GM12892 (cell line): ENCODE results near the gene HOXB9.

Experiments used
- DNase-seq: peaks from one replicate; pipeline ENCODE4 v3.0.0; 2011; ENCODE audit not compliant: insufficient read length
- FAIRE-seq: peaks from 2 replicates; lab custom pipeline; 2011; peaks lifted over from hg19 to GRCh38; lab: Jason Lieb, UNC
- POLR2A ChIP-seq: IDR thresholded peaks from 2 replicates; pipeline ENCODE4 v1.6.1; 2011; ENCODE audit warnings: low read depth, low read length, control low read depth
- POLR2AphosphoS5 ChIP-seq: IDR thresholded peaks from 2 replicates; pipeline ENCODE4 v1.6.1; 2011; ENCODE audit warnings: low read depth, low read length, control low read depth
- TAF1 ChIP-seq: IDR thresholded peaks from 2 replicates; pipeline ENCODE4 v1.6.1; 2011; ENCODE audit warnings: low read depth, mild to moderate bottlenecking, control low read depth, low read length, borderline replicate concordance

HOXB9 gene

DNA sequence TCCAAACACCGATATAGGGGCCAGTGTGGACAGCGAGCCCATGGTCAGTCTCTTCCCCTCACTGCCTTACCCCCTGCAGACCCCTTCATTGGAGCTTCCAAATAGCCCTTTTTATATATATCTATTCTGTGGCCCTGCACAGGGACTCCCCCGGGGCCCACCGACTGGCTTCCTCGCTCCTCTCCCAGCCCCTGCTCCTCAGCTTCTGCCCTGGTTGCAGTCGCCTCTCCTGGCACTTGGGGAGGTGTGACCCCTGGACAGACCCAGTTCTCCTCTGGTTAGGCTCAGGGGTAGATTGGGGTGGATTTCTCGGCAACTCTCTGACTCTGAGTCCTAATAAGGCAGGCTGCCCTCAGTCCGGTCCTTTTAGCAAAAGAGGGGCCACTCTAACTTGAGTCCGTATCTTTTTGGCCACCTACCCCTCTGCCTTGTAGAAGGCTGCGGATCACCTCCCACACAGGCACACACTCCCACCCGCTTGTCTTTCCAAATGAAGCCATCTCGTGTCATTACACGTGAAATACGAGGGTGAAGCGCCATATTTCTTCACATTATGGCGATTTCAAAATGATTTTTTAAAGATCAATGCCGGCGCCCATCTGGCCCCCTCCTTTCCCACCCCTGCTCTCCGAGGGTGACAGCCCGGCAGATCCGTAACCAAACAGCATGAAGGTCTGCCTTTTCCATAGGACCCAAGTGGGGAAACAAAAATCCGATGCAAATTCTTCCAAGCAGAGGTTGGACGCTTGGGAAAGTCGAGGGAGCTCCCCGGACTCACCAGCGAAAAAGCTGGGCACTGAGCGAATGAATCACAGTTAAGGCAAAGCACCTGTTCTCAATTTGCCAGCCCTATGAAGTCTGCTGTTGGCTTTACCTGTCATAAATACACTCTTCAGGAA lies 1.7 kb upstream of the HOXB9 start:
- TF ChIP-seq POLR2A (no peak), TAF1 (no peak), POLR2AphosphoS5 (no peak)
- FAIRE-seq (no peak), DNase-seq (no peak)

DNA sequence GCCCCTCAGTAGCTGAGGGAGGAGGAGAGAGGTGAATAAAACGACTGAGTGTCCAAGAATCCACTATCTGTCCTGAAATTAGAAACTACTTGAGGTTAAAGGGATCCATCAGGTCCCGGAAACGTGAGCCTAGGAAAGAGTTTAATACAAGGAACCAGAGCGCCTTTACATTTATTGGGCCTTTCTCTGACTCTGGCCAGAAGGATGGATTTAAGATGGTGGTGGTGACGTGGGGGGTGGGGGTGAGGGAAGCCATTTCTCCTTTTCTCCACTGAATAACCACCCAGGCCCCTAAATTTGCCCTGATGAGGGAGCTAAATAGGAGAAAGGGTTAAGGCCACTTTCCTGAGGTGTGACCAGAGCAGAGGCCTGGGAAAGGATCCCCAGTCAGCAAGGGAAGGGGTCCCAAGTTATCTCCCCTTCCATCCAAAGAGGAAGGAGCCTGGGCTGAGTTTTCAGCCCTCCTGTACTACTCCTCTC lies 1.0 kb upstream of the HOXB9 start:
- TF ChIP-seq TAF1 (no peak), POLR2AphosphoS5 (no peak), POLR2A (no peak)
- no peak for DNase-seq
- FAIRE-seq, result no peak

DNA sequence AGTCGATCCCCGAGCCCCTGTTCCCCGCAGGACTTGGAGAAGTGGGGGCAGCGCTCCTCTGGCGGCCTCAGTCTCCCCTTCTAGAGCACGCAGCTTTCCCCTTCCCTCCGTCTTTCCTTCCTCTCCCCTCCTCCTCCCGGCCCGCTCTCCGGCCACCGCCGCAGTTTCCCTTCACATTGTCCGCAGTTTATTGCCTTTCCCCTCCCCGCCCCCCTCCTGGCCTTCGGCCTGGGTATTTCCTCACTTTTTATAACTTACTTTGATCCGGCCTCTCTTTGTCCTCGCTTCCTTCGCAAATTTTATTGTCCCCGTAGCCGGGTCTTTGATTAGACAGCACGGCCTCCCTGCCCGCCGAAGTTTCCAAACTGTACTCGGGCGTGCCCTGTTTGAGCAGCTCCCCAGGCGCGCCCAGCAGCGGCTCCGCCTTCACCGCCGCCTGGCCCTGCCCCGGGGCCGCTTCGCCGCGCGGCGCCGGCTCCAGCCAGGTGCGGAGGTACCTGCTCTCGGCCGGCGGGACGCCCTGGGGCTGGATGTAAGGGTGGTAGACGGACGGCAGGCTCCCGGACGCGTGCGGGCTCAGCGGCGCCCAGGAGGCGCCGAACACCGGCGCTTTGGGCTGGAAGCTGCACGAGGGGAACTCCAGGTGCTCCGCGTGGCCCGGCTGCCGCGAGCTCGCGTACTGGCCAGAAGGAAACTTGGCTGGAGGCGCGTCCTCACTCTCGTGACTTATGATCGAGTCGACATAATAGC lies 488 bp downstream of the HOXB9 start:
- DNase-seq (peak; percentile 67), FAIRE-seq (peak; percentile 78)
- no peak for TF ChIP-seq POLR2AphosphoS5
- TF ChIP-seq TAF1, result no peak

DNA sequence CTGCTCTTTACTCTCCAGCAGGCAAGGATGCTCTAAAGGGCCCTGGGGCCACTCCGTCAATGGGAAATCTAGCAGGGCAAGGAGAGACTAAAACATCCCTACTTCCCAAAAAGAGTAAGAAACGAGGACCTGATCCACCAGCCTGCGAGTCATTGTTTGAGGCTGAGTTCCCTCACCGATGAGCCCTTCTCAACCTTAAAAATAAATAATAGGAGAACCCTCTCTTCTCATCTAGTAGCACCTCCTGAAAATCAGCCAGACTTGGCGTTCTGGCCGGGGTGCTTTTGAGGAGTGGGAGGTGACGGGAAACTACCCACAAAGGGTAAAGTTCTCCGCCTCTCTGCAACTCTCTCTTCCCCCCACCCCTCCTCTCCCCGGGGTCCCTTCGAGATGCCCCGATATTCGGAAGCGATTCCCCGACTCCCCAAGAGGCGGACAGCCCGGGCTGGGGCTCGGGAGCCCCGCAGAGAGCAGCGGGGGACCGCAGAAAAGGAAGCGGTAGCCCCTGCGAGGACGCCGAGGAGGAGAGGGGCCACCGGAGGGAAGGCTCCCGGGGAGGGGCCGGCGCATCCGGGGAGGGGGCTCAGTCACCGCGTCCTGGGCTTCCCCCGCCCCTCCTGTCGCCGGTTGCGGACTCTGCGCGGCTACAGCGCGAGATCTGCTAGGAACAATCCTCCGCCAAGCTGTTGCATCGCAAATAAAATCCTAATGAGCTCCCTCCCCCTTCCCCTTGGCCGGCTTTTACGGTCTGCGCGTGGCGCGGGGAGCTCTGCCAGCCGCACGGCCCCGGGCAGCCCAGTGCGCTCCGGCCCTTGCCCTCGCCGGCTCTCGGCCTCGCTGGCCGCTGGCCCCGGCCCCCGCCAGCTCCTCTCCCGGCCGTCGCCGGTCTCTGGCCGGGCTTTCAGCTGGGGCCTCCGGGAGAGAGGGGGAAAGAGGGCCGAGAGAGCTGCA lies 1.3 kb downstream of the HOXB9 start:
- no peak for DNase-seq
- FAIRE-seq, result peak; percentile 54
- TF ChIP-seq TAF1 (no peak), POLR2A (no peak), POLR2AphosphoS5 (no peak)

DNA sequence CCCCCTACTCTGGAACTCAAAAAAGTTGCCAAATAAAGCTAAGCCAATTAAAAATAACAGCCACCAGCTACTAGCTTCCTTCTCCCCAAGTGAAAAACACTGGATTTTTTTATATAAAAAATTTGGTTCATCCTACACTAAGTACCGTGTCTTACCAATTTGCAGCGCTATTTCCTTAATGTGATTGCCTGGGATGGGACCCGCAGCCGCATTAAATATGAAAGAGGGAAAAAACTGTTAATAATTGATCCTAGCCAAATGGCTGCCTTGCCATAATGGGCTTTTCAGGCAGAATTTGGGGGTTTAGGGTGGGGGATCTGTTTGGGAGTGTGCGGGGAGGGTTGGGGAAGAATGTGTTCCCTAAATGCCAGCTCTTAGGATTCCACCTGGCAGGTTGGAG lies 2.0 kb downstream of the HOXB9 start:
- no peak for DNase-seq
- FAIRE-seq, result no peak
- no peak for TF ChIP-seq POLR2A
- TF ChIP-seq POLR2AphosphoS5, result no peak
- TF ChIP-seq TAF1, result no peak

DNA sequence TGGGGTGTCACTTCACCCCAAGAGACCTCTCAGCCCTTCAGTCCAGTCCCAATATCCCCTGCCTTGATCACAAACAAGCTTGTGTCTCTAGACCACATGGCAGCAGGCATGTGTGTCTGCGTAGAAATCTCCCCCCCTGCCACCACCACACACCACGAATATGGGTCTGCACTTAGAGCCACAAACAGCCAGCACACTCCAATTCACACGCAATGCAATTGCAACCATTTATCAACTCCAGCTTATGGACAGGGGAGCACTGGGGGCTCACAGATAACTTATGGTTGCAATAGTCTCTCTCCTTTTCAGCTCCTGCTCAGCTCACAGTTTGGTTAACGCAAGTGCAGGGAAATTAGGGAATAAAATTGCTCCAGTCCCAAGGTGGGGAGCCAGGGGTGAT lies 2.6 kb downstream of the HOXB9 start:
- DNase-seq (no peak), FAIRE-seq (no peak)
- TF ChIP-seq POLR2A, result no peak
- no peak for TF ChIP-seq TAF1
- TF ChIP-seq POLR2AphosphoS5, result no peak

DNA sequence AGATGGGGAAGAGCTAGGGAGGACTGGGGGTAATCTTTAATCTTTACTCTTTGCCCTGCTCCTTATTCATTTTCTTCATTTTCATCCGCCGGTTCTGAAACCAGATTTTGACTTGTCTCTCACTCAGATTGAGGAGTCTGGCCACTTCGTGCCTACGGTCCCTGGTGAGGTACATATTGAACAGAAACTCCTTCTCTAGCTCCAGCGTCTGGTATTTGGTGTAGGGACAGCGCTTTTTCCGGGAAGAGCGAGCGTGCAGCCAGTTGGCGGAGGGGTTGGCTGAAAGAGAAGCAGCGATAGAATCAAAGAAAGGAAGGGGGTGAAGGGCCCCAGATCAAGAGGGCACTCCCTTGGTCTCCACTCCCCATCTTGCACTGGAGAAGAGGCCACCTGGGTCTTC lies 3.3 kb downstream of the HOXB9 start:
- no peak for FAIRE-seq
- DNase-seq, result no peak
- no peak for TF ChIP-seq POLR2AphosphoS5
- no peak for TF ChIP-seq TAF1
- TF ChIP-seq POLR2A, result no peak

DNA sequence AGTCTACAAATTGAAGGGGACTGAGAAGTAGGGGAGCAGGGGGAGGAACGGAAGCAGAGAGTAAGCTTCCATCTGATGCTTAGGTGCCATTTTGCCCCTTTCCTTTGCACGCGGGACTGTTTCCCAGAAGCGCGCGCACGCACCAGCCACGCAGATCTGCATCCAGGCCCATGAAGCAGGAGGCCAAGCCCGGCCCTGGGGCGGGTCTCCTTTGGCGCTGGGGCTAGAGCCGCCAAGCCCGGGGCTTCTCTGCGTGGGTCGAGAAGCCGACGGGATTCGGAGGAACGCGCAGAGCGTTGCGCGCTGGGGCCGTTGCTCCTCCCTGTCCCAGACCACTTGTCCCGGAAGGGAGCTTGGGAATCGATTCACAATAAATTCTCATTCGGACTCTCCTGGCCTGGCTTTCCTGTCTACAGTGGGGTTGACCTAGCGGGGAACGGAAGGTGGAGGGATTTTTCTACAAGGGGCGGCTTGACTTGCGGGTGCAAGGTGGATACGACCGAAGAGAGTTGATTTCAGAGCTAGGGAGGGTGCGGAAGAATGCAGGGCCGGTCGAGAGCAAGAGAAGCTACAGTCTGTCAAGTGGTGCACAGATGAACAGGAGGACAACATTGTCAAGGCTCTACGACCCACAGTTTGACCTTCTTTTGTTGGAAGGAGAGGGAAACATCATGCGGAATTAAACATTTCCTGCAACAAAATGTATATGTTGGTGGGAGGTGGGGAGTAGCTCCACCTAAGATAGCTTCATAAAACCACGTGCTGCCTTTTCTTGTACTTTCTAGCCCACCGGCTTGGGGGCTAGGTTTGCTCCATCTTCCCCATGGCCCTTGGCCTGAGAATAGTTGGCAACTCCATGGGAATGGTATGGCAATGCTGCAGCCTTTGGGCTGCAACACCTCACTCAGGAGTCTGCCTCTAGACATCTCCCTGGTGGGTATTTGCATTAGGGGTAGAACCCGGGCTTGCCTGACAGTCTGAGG lies 4.5 kb downstream of the HOXB9 start:
- TF ChIP-seq POLR2A, result no peak
- no peak for TF ChIP-seq POLR2AphosphoS5
- TF ChIP-seq TAF1, result no peak
- no peak for DNase-seq
- no peak for FAIRE-seq

DNA sequence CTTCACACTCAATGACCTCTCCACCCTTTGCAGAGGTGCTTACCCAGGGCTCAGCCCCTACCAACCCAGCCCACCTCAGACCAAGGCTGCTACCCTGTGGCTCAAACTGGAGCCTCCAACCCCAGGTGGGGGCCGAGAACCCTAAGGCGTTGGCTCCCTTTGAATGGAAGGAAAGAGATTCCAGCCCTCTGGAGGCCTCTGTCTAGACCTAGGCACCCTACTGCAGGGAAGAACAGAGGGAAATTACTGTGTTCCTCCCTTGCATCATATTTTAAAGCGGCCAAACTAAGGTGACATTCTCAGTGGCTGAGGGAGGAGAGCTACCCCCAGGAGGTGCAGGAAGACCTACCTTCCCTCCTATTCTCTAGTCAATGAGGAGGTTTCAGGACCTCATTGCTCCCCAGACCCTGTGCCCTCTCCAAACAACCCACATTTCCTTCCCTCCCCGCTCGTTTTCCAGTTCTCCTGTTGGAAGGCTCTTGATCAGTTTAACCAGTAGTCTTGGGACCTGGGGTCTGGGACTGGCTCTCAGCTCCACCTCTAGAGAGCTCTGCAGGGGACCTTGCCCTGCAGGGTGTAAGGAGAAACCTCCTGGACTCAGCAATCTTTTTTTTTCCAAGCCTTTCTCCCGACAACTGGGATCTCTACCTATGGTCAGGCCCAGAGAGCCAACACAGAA lies 5.6 kb downstream of the HOXB9 start:
- TF ChIP-seq TAF1 (no peak), POLR2A (no peak), POLR2AphosphoS5 (no peak)
- DNase-seq (no peak), FAIRE-seq (no peak)

DNA sequence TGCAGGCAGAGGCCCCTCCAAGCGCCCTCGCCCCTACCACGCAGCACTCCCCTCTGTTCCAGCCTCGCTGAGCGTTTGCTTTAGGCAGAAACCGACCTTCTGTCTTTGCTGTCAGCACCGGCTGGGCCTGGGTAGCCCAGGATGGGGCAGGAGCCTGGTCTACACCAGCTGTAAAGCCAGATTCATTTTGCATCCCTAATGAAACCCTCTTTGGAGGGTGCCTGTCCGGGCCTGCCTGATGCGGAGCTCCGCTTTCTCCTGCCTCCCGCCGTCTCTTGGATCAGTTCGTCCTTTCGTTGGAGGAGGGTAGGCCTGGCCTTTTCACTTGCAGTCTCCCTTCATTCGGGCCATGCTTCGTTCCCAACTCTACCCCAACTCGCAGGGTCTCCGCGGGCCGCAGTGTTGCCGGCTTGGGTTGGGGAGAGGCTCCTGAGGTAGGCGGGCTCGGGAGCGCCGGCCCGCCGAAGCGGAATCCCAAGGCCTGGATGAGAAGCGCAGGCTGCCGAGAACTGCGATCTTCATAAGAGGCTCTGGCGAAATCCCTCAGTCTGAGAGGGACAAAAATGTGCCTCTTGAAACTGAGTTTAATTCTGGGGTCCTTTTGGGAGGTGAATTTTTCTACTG lies 6.2 kb downstream of the HOXB9 start:
- TF ChIP-seq POLR2AphosphoS5, result no peak
- no peak for TF ChIP-seq POLR2A
- TF ChIP-seq TAF1, result no peak
- DNase-seq (no peak), FAIRE-seq (no peak)
